HepG2 (cell line): Measurements from ENCODE around the gene BRPF1. TPM values are rescaled to one million over a fixed set of nuclear protein-coding genes. Genes with fewer than 3 reads are reported as not detected.
A peak's percentile ranks its signal among the peaks of the same experiment; 100 is the strongest.

Experiments
- CEBPG ChIP-seq: IDR thresholded peaks from 2 replicates; pipeline ENCODE4 v1.6.1; 2016
- DNMT3B ChIP-seq: conservative IDR thresholded peaks from 2 replicates; pipeline ENCODE4 v1.6.1; 2016; ENCODE audit warnings: missing biosample characterization, control low read depth
- FOXC1 ChIP-seq: sonication (generic); formaldehyde crosslinking; IDR thresholded peaks from 2 replicates; pipeline ENCODE4 v1.8.0; 2022; ENCODE audit warnings: mild to moderate bottlenecking, missing genetic modification reagents, borderline replicate concordance
- GATAD1 ChIP-seq: IDR thresholded peaks from 2 replicates; pipeline ENCODE4 v1.6.1; 2016; ENCODE audit warnings: missing genetic modification reagents, missing compliant biosample characterization
- GATAD2A ChIP-seq: IDR thresholded peaks from 2 replicates; pipeline ENCODE4 v1.6.1; 2016
- GPN1 ChIP-seq: sonication (generic); formaldehyde crosslinking; IDR thresholded peaks from 2 replicates; pipeline ENCODE4 v1.5.1; 2020; ENCODE audit warnings: missing genetic modification reagents, borderline replicate concordance
- MIXL1 ChIP-seq: IDR thresholded peaks from 2 replicates; pipeline ENCODE4 v1.6.1; 2016
- NR2C2 ChIP-seq: sonication (generic); formaldehyde crosslinking; IDR thresholded peaks from 2 replicates; pipeline ENCODE4 v1.4.0; 2020; ENCODE audit warnings: missing genetic modification reagents, mild to moderate bottlenecking, moderate library complexity, borderline replicate concordance
- PAX8 ChIP-seq: sonication (generic); formaldehyde crosslinking; IDR thresholded peaks from 2 replicates; pipeline ENCODE4 v1.8.0; 2022; ENCODE audit warnings: mild to moderate bottlenecking, missing genetic modification reagents, borderline replicate concordance
- SATB2 ChIP-seq: sonication (generic); formaldehyde crosslinking; IDR thresholded peaks from 2 replicates; pipeline ENCODE4 v1.5.0; 2020; ENCODE audit warnings: missing genetic modification reagents
- SIN3A ChIP-seq: IDR thresholded peaks from 2 replicates; pipeline ENCODE4 v1.6.1; 2011; ENCODE audit warnings: low read depth, mild to moderate bottlenecking, control low read depth, low read length, borderline replicate concordance
- SMARCE1 ChIP-seq: fragments of 450-650 bp; IDR thresholded peaks from 2 replicates; pipeline ENCODE4 v1.6.1; 2017; ENCODE audit warnings: borderline replicate concordance
- SMC3 ChIP-seq: IDR thresholded peaks from 2 replicates; pipeline ENCODE4 v1.6.1; 2011; ENCODE audit warnings: low read length, improper control_type of control experiment
- TBX2 ChIP-seq: sonication (generic); formaldehyde crosslinking; IDR thresholded peaks from 2 replicates; pipeline ENCODE4 v1.5.0; 2020; ENCODE audit warnings: missing genetic modification reagents, mild to moderate bottlenecking, borderline replicate concordance
- TMF1 ChIP-seq: sonication (generic); formaldehyde crosslinking; IDR thresholded peaks from 2 replicates; pipeline ENCODE4 v1.8.1; 2022; ENCODE audit warnings: low read depth, missing genetic modification reagents
- U2AF2 ChIP-seq: fragments of 200-400 bp; formaldehyde crosslinking; IDR thresholded peaks from 2 replicates; pipeline ENCODE4 v1.6.1; 2017; ENCODE audit warnings: low read depth, mild to moderate bottlenecking, low read length
- ZNF292 ChIP-seq: sonication (generic); formaldehyde crosslinking; IDR thresholded peaks from 2 replicates; pipeline ENCODE4 v1.8.1; 2022; ENCODE audit warnings: mild to moderate bottlenecking, low read depth, missing genetic modification reagents, borderline replicate concordance
- ZNF501 ChIP-seq: sonication (generic); formaldehyde crosslinking; IDR thresholded peaks from 2 replicates; pipeline ENCODE4 v1.5.1; 2020; ENCODE audit warnings: mild to moderate bottlenecking, moderate library complexity, missing genetic modification reagents
- ZNF510 ChIP-seq: sonication (generic); formaldehyde crosslinking; IDR thresholded peaks from 2 replicates; pipeline ENCODE4 v1.4.0; 2020; ENCODE audit warnings: low read depth, mild to moderate bottlenecking, missing genetic modification reagents
- ZNF556 ChIP-seq: sonication (generic); formaldehyde crosslinking; IDR thresholded peaks from 2 replicates; pipeline ENCODE4 v1.4.0; 2020; ENCODE audit warnings: mild to moderate bottlenecking, missing genetic modification reagents, borderline replicate concordance
- ZNF577 ChIP-seq: sonication (generic); formaldehyde crosslinking; IDR thresholded peaks from 2 replicates; pipeline ENCODE4 v1.4.0; 2020; ENCODE audit warnings: mild to moderate bottlenecking, low read depth, missing genetic modification reagents, borderline replicate concordance
- polyA plus RNA-seq, 8 experiments: library from polyadenylated mRNA; depleted of rRNA in 3 of 8; stranded (reverse) in 7 of 8; unstranded in 1 of 8; fragments of >200 nt; fragmentation: Illumina TruSeq in 4 of 8; extraction: Trizol in 4 of 8; gene quantifications; 2 replicates each; pipeline versions ENCODE4 v1.2.1 to v1.2.3, GENCODE V29; 2011 to 2016; ENCODE audit warnings: low read depth in 4 of 8, missing spikeins in 1 of 8, mixed read lengths in 1 of 8; ENCODE audit not compliant: insufficient read depth in 1 of 8
- total RNA-seq, 5 experiments: library from RNA; depleted of rRNA; stranded (reverse); fragments of >200 nt; fragmentation: Illumina TruSeq; extraction: Trizol; gene quantifications; 2 replicates each; pipeline ENCODE4 v1.2.3, GENCODE V29; 2016; ENCODE audit warnings: low read depth in 1 of 5
- TF ChIP-seq, protein P1 (sequence below): sonication (generic); formaldehyde crosslinking; IDR thresholded peaks from 2 replicates; pipeline ENCODE4 v1.5.0; 2020; ENCODE audit warnings: mild to moderate bottlenecking, missing genetic modification reagents
- TF ChIP-seq, protein P2 (sequence below): sonication (generic); formaldehyde crosslinking; IDR thresholded peaks from 2 replicates; pipeline ENCODE4 v1.4.0; 2020; ENCODE audit warnings: low read depth, missing genetic modification reagents
- TF ChIP-seq, protein P3 (sequence below): sonication (generic); formaldehyde crosslinking; IDR thresholded peaks from 2 replicates; pipeline ENCODE4 v1.4.0; 2020; ENCODE audit warnings: mild to moderate bottlenecking, low read depth, missing genetic modification reagents

The BRPF1 gene
- total and polyA plus RNA-seq, 2 of the 13 experiments (the other 11 are each of a cell fraction or from before 2014, with no cell fraction given), result 7.3 to 10.0 TPM

DNA sequence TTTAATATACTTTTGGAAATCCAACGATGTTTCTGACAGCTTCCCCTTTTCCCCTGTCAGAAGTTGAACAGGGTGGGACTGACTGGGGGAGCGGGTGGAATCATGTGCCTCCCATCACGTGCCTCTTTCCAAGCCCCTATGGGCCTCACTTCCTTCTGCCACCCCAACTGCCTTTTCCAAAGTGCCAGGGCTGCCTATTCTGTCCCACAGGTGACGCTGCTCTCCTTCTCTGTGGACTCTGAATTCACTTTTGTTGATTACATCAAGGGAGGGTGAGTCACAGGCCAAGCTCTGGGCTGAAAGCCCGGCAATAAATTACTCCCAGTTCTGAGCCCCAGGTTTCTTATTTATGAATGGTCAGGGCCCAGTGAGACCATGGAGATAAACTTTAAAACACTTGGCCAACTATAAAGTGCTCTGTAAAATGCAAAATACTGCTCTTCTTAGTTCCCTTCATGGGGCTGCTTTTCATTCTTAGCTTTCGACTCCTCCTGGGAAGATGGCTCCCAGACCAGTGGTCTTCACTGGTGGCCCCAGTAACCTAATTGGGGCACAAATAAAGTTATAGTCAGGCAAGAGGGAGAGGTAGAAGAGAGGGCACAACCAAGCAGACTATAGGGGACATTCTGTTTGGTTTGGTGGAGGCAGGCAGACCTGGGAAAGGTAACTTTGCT is 15.6 kb upstream of the BRPF1 start (continued):
- TF ChIP-seq, protein P1, sequence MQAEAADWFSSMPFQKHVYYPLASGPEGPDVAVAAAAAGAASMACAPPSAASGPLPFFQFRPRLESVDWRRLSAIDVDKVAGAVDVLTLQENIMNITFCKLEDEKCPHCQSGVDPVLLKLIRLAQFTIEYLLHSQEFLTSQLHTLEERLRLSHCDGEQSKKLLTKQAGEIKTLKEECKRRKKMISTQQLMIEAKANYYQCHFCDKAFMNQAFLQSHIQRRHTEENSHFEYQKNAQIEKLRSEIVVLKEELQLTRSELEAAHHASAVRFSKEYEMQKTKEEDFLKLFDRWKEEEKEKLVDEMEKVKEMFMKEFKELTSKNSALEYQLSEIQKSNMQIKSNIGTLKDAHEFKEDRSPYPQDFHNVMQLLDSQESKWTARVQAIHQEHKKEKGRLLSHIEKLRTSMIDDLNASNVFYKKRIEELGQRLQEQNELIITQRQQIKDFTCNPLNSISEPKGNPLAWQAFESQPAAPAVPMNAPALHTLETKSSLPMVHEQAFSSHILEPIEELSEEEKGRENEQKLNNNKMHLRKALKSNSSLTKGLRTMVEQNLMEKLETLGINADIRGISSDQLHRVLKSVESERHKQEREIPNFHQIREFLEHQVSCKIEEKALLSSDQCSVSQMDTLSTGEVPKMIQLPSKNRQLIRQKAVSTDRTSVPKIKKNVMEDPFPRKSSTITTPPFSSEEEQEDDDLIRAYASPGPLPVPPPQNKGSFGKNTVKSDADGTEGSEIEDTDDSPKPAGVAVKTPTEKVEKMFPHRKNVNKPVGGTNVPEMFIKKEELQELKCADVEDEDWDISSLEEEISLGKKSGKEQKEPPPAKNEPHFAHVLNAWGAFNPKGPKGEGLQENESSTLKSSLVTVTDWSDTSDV (CRISPR knock-in tag), result no peak
- TF ChIP-seq TMF1 (CRISPR knock-in tag) (no peak), ZNF292 (CRISPR knock-in tag) (no peak), ZNF501 (CRISPR knock-in tag) (no peak), U2AF2 (no peak), ZNF577 (no peak), DNMT3B (no peak), GPN1 (CRISPR knock-in tag) (no peak), ZNF510 (CRISPR knock-in tag) (no peak), SMC3 (peak; percentile 88), SMARCE1 (no peak), GATAD2A (CRISPR knock-in tag) (0 out of 2 replicates have a peak, but pooled peaks have one; percentile 12), ZNF556 (CRISPR knock-in tag) (no peak), GATAD1 (peak; percentile 85), SIN3A (0 out of 2 replicates have a peak, but pooled peaks have one; percentile 22), CEBPG (CRISPR knock-in tag) (peak; percentile 50; the same call in 1 of the 2 replicates), MIXL1 (CRISPR knock-in tag) (peak; percentile 29; the same call in 1 of the 2 replicates), NR2C2 (CRISPR knock-in tag) (no peak), TBX2 (CRISPR knock-in tag) (no peak), FOXC1 (CRISPR knock-in tag) (no peak), SATB2 (CRISPR knock-in tag) (no peak), PAX8 (CRISPR knock-in tag) (no peak)
- TF ChIP-seq, protein P2, sequence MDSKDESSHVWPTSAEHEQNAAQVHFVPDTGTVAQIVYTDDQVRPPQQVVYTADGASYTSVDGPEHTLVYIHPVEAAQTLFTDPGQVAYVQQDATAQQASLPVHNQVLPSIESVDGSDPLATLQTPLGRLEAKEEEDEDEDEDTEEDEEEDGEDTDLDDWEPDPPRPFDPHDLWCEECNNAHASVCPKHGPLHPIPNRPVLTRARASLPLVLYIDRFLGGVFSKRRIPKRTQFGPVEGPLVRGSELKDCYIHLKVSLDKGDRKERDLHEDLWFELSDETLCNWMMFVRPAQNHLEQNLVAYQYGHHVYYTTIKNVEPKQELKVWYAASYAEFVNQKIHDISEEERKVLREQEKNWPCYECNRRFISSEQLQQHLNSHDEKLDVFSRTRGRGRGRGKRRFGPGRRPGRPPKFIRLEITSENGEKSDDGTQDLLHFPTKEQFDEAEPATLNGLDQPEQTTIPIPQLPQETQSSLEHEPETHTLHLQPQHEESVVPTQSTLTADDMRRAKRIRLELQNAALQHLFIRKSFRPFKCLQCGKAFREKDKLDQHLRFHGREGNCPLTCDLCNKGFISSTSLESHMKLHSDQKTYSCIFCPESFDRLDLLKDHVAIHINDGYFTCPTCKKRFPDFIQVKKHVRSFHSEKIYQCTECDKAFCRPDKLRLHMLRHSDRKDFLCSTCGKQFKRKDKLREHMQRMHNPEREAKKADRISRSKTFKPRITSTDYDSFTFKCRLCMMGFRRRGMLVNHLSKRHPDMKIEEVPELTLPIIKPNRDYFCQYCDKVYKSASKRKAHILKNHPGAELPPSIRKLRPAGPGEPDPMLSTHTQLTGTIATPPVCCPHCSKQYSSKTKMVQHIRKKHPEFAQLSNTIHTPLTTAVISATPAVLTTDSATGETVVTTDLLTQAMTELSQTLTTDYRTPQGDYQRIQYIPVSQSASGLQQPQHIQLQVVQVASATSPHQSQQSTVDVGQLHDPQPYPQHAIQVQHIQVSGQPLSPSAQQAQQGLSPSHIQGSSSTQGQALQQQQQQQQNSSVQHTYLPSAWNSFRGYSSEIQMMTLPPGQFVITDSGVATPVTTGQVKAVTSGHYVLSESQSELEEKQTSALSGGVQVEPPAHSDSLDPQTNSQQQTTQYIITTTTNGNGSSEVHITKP (CRISPR knock-in tag), result peak; percentile 47; the same call in 1 of the 2 replicates
- TF ChIP-seq, protein P3, sequence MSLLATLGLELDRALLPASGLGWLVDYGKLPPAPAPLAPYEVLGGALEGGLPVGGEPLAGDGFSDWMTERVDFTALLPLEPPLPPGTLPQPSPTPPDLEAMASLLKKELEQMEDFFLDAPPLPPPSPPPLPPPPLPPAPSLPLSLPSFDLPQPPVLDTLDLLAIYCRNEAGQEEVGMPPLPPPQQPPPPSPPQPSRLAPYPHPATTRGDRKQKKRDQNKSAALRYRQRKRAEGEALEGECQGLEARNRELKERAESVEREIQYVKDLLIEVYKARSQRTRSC, result no peak
